Chondrocyte (in vitro differentiated cells): ENCODE results near the gene MFAP1. TPM values are rescaled to one million over a fixed set of nuclear protein-coding genes. Genes with fewer than 3 reads are reported as not detected.
"Not testable (repeated sequence)": the region's sequence is repeated elsewhere in the genome, so short reads cannot be mapped to it uniquely, and the experiment has no call there.

Experiments used
- DNase-seq: peaks from one replicate; pipeline ENCODE4 v3.0.0; 2021; ENCODE audit warnings: mixed read lengths, low spot score
- H3K27ac Mint-ChIP-seq: one replicate; pipeline ENCODE4 v1.8.0; 2021; ENCODE audit warnings: mild to moderate bottlenecking, moderate library complexity, mixed read lengths; ENCODE audit not compliant: unreplicated experiment
- H3K27me3 Mint-ChIP-seq: 2 replicates; pipeline ENCODE4 v1.8.0; 2021; ENCODE audit warnings: low read depth, mixed read lengths
- H3K36me3 Mint-ChIP-seq: 2 replicates; pipeline ENCODE4 v1.8.0; 2021; ENCODE audit warnings: low read depth, mixed read lengths
- H3K4me1 Mint-ChIP-seq: 2 replicates; pipeline ENCODE4 v1.8.0; 2021; ENCODE audit warnings: low read depth, mild to moderate bottlenecking, mixed read lengths
- H3K4me3 Mint-ChIP-seq: one replicate; pipeline ENCODE4 v1.8.0; 2021; ENCODE audit warnings: mild to moderate bottlenecking, moderate library complexity, mixed read lengths; ENCODE audit not compliant: unreplicated experiment
- H3K9me3 Mint-ChIP-seq: 2 replicates; pipeline ENCODE4 v1.8.0; 2021; ENCODE audit warnings: low read depth, mixed read lengths
- CTCF ChIP-seq: fragments of 200-600 bp; sonication (generic); IDR thresholded peaks from 2 replicates; pipeline ENCODE4 v1.5.0; 2021; ENCODE audit warnings: antibody characterized with exemption, mild to moderate bottlenecking, moderate library complexity
- total RNA-seq: library from RNA; stranded (reverse); gene quantifications from 3 replicates; pipeline ENCODE4 v1.2.1, GENCODE V29; 2021

MFAP1 gene
- total RNA-seq, 1 donor from 2014 or later, result 26.2 TPM

GRCh38 chr15:43826029-43826507, 1.6 kb upstream of the MFAP1 start:
- no peak overlapping the region for H3K27ac Mint-ChIP-seq
- no peaks in the 10 kb centered on the region for H3K9me3 Mint-ChIP-seq
- no peak for TF ChIP-seq CTCF
- DNase-seq, result no peak
- H3K4me1 Mint-ChIP-seq, result peaks cover 47% of the 10 kb centered on the region
- H3K27me3 Mint-ChIP-seq, result no peaks in the 10 kb centered on the region
- peak overlapping the region; percentile 77 for H3K4me3 Mint-ChIP-seq
- H3K36me3 Mint-ChIP-seq, result no peaks in the 10 kb centered on the region

GRCh38 chr15:43825305-43825704, 815 bp upstream of the MFAP1 start:
- DNase-seq, H3K27me3 Mint-ChIP-seq, H3K9me3 Mint-ChIP-seq, H3K36me3 Mint-ChIP-seq, H3K4me3 Mint-ChIP-seq, H3K27ac Mint-ChIP-seq: not testable (repeated sequence)
- peaks cover 47% of the 10 kb centered on the region for H3K4me1 Mint-ChIP-seq

GRCh38 chr15:43821505-43821904, 3.0 kb downstream of the MFAP1 start:
- DNase-seq, result no peak
- Mint-ChIP-seq H3K4me1 (peaks cover 29% of the 10 kb centered on the region), H3K4me3 (peak overlapping the region; percentile 11), H3K27me3 (no peaks in the 10 kb centered on the region), H3K36me3 (peaks cover 5% of the 10 kb centered on the region), H3K27ac (no peak overlapping the region), H3K9me3 (no peaks in the 10 kb centered on the region)
- no peak for TF ChIP-seq CTCF

- H3K9me3 Mint-ChIP-seq, H3K27ac Mint-ChIP-seq, H3K4me1 Mint-ChIP-seq, H3K4me3 Mint-ChIP-seq, H3K27me3 Mint-ChIP-seq, DNase-seq: not testable (repeated sequence)
- peaks cover 34% of the 10 kb centered on the region for H3K36me3 Mint-ChIP-seq
Observed at GRCh38 chr15:43815064-43815463, 9.4 kb downstream of the MFAP1 start.

- no peaks in the 10 kb centered on the region for H3K9me3 Mint-ChIP-seq
- DNase-seq, result no peak
- H3K4me1 Mint-ChIP-seq, result no peaks in the 10 kb centered on the region
- H3K27me3 Mint-ChIP-seq, result no peaks in the 10 kb centered on the region
- H3K36me3 Mint-ChIP-seq, result peaks cover 45% of the 10 kb centered on the region
- TF ChIP-seq CTCF, result no peak
- H3K4me3 Mint-ChIP-seq, result no peak overlapping the region
- H3K27ac Mint-ChIP-seq, result no peak overlapping the region
Observed at GRCh38 chr15:43808960-43809678, 15.4 kb downstream of the MFAP1 start.

GRCh38 chr15:43808435-43808950, 16.0 kb downstream of the MFAP1 start:
- DNase-seq, result no peak
- peaks cover 43% of the 10 kb centered on the region for H3K36me3 Mint-ChIP-seq
- no peak overlapping the region for H3K27ac Mint-ChIP-seq
- no peaks in the 10 kb centered on the region for H3K27me3 Mint-ChIP-seq
- H3K4me1 Mint-ChIP-seq, result no peaks in the 10 kb centered on the region
- H3K4me3 Mint-ChIP-seq, result no peak overlapping the region
- no peak for TF ChIP-seq CTCF
- H3K9me3 Mint-ChIP-seq, result no peaks in the 10 kb centered on the region

GRCh38 chr15:43802676-43803075, 21.8 kb downstream of the MFAP1 start:
- not testable (repeated sequence) for H3K4me3 Mint-ChIP-seq, DNase-seq, H3K27ac Mint-ChIP-seq, H3K27me3 Mint-ChIP-seq, H3K9me3 Mint-ChIP-seq
- Mint-ChIP-seq H3K36me3 (peaks cover 30% of the 10 kb centered on the region), H3K4me1 (peaks cover 31% of the 10 kb centered on the region)
